ENCODE data around the gene RPL19.

Gene RPL19

GRCh38 chr17:39165178-39165840, 34.8 kb upstream of the RPL19 start:
- Histone ChIP-seq H3K27ac (ENCODE audit: low read length) (peak overlapping the region; percentile 93), H3K9me3 (ENCODE audit: insufficient read depth, low read length, severe bottlenecking) (no peaks in the 10 kb centered on the region), H3K27me3 (ENCODE audit: insufficient read depth, low read length, poor library complexity) (no peaks in the 10 kb centered on the region), H3K36me3 (ENCODE audit: insufficient read depth, low read length) (no peaks in the 10 kb centered on the region), H2AFZ (ENCODE audit: low read depth, low read length) (no peak overlapping the region), H4K20me1 (ENCODE audit: insufficient read depth, low read length) (no peaks in the 10 kb centered on the region), H3K4me3 (ENCODE audit: low read depth in 1 of 2, low read length in 2 of 2) (no peak overlapping the region), H3K9ac (ENCODE audit: low read depth, low read length) (0 out of 2 replicates have a peak overlapping the region, but pooled peaks have one; percentile 48), H3K79me2 (ENCODE audit: insufficient read depth, low read length) (no peaks in the 10 kb centered on the region), H3K4me2 (ENCODE audit: insufficient read depth, low read length) (no peak overlapping the region), H3K4me1 (ENCODE audit: insufficient read depth, low read length) (peaks cover 75% of the 10 kb centered on the region)
- ATAC-seq (ENCODE audit: insufficient read depth, low read depth), result no peak
- DNase-seq, result no peak
- no peak for TF ChIP-seq CTCF (IDR thresholded peaks at IDR 0.05; ENCODE audit: borderline replicate concordance, extremely low read depth, low read length, poor library complexity, severe bottlenecking)
- no peak for TF ChIP-seq EZH2 (IDR thresholded peaks at IDR 0.05; ENCODE audit: borderline replicate concordance, low read depth, low read length, severe bottlenecking)

- no peaks in the 10 kb centered on the region for H3K9me3 ChIP-seq (ENCODE audit: insufficient read depth, low read length, severe bottlenecking)
- no peaks in the 10 kb centered on the region for H3K79me2 ChIP-seq (ENCODE audit: insufficient read depth, low read length)
- H3K27me3 ChIP-seq (ENCODE audit: insufficient read depth, low read length, poor library complexity), result no peaks in the 10 kb centered on the region
- ATAC-seq (ENCODE audit: insufficient read depth, low read depth) (no peak), DNase-seq (no peak)
- peaks cover 81% of the 10 kb centered on the region for H3K4me1 ChIP-seq (ENCODE audit: insufficient read depth, low read length)
- H2AFZ ChIP-seq (ENCODE audit: low read depth, low read length), result no peak within 1 kb of the TSS
- H3K4me2 ChIP-seq (ENCODE audit: insufficient read depth, low read length), result peak within 1 kb of the TSS; percentile 62
- peak within 1 kb of the TSS; percentile 48 for H3K9ac ChIP-seq (ENCODE audit: low read depth, low read length)
- H4K20me1 ChIP-seq (ENCODE audit: insufficient read depth, low read length), result no peaks in the 10 kb centered on the region
- H3K27ac ChIP-seq (ENCODE audit: low read length), result peak within 1 kb of the TSS; percentile 93
- peak within 1 kb of the TSS in 1 of 2 experiments; percentile 7; a peak in 1 of 4 replicates for H3K4me3 ChIP-seq (ENCODE audit: low read depth in 1 of 2, low read length in 2 of 2)
- TF ChIP-seq EZH2 (IDR thresholded peaks at IDR 0.05; ENCODE audit: borderline replicate concordance, low read depth, low read length, severe bottlenecking) (no peak), CTCF (IDR thresholded peaks at IDR 0.05; ENCODE audit: borderline replicate concordance, extremely low read depth, low read length, poor library complexity, severe bottlenecking) (no peak)
- H3K36me3 ChIP-seq (ENCODE audit: insufficient read depth, low read length), result no peaks in the 10 kb centered on the region
Observed at GRCh38 chr17:39165841-39166349, 34.2 kb upstream of the RPL19 start, which contains the start of gene ARL5C. Gene ARL5C (minus strand): TSS chr17:39166161. CDS start chr17:39165760, 401 bp downstream.

- no peak for TF ChIP-seq CTCF (IDR thresholded peaks at IDR 0.05; ENCODE audit: borderline replicate concordance, extremely low read depth, low read length, poor library complexity, severe bottlenecking)
- peak overlapping the region; percentile 62 for H3K4me2 ChIP-seq (ENCODE audit: insufficient read depth, low read length)
- H3K27ac ChIP-seq (ENCODE audit: low read length), result peak overlapping the region; percentile 93
- H3K79me2 ChIP-seq (ENCODE audit: insufficient read depth, low read length), result no peaks in the 10 kb centered on the region
- peaks cover 83% of the 10 kb centered on the region for H3K4me1 ChIP-seq (ENCODE audit: insufficient read depth, low read length)
- no peaks in the 10 kb centered on the region for H3K36me3 ChIP-seq (ENCODE audit: insufficient read depth, low read length)
- DNase-seq, result peak; percentile 32
- H3K27me3 ChIP-seq (ENCODE audit: insufficient read depth, low read length, poor library complexity), result no peaks in the 10 kb centered on the region
- peak overlapping the region in 1 of 2 experiments; percentile 7; a peak in 1 of 4 replicates for H3K4me3 ChIP-seq (ENCODE audit: low read depth in 1 of 2, low read length in 2 of 2)
- no peaks in the 10 kb centered on the region for H4K20me1 ChIP-seq (ENCODE audit: insufficient read depth, low read length)
- H2AFZ ChIP-seq (ENCODE audit: low read depth, low read length), result no peak overlapping the region
- no peaks in the 10 kb centered on the region for H3K9me3 ChIP-seq (ENCODE audit: insufficient read depth, low read length, severe bottlenecking)
- peak overlapping the region; percentile 48 for H3K9ac ChIP-seq (ENCODE audit: low read depth, low read length)
- ATAC-seq (ENCODE audit: insufficient read depth, low read depth), result peak; percentile 6; the same call in 1 of the 3 replicates
Observed at GRCh38 chr17:39166437-39167335, 33.4 kb upstream of the RPL19 start.
